ENCODE results near the gene SYNJ2. TPM values are rescaled to one million over a fixed set of nuclear protein-coding genes. Genes with fewer than 3 reads are reported as not detected.

Gene SYNJ2
- total and polyA plus RNA-seq, 2 experiments from 2014 or later, result 2.8 to 5.6 TPM

GRCh38 chr6:158018851-158019361 lies 37.2 kb downstream of the SYNJ2 start:
- Mint-ChIP-seq H3K27ac (no peak overlapping the region), H3K27me3 (ENCODE audit: insufficient read depth, low read depth, poor library complexity) (peaks cover 8% of the 10 kb centered on the region), H3K9me3 (no peaks in the 10 kb centered on the region), H3K36me3 (ENCODE audit: low read depth) (peaks cover 8% of the 10 kb centered on the region), H3K4me3 (no peak overlapping the region), H3K4me1 (peaks cover 20% of the 10 kb centered on the region)
- ATAC-seq, result no peak
- no peak overlapping the region for H3K4me2 ChIP-seq
- TF ChIP-seq POLR2AphosphoS5 (IDR thresholded peaks at IDR 0.05; ENCODE audit: low read depth) (no peak), CTCF (conservative IDR thresholded peaks at IDR 0.05; ENCODE audit: low read depth in 2 of 2) (no peak), ZNF462 (CRISPR knock-in tag; IDR thresholded peaks at IDR 0.05) (no peak), EZH2phosphoT487 (IDR thresholded peaks at IDR 0.05; ENCODE audit: unreplicated experiment) (no peak), NANOG (IDR thresholded peaks at IDR 0.05; ENCODE audit: borderline replicate concordance) (no peak), EZH2 (IDR thresholded peaks at IDR 0.05; ENCODE audit: low read depth, unreplicated experiment) (no peak), STAT1 (IDR thresholded peaks at IDR 0.05; ENCODE audit: unreplicated experiment) (no peak), ZNF114 (CRISPR knock-in tag; IDR thresholded peaks at IDR 0.05) (no peak), ETS1 (IDR thresholded peaks at IDR 0.05) (no peak), JUNB (IDR thresholded peaks at IDR 0.05; ENCODE audit: unreplicated experiment) (no peak), CREB1 (CRISPR knock-in tag; IDR thresholded peaks at IDR 0.05; ENCODE audit: low read depth) (no peak)
- TF ChIP-seq, protein P1, sequence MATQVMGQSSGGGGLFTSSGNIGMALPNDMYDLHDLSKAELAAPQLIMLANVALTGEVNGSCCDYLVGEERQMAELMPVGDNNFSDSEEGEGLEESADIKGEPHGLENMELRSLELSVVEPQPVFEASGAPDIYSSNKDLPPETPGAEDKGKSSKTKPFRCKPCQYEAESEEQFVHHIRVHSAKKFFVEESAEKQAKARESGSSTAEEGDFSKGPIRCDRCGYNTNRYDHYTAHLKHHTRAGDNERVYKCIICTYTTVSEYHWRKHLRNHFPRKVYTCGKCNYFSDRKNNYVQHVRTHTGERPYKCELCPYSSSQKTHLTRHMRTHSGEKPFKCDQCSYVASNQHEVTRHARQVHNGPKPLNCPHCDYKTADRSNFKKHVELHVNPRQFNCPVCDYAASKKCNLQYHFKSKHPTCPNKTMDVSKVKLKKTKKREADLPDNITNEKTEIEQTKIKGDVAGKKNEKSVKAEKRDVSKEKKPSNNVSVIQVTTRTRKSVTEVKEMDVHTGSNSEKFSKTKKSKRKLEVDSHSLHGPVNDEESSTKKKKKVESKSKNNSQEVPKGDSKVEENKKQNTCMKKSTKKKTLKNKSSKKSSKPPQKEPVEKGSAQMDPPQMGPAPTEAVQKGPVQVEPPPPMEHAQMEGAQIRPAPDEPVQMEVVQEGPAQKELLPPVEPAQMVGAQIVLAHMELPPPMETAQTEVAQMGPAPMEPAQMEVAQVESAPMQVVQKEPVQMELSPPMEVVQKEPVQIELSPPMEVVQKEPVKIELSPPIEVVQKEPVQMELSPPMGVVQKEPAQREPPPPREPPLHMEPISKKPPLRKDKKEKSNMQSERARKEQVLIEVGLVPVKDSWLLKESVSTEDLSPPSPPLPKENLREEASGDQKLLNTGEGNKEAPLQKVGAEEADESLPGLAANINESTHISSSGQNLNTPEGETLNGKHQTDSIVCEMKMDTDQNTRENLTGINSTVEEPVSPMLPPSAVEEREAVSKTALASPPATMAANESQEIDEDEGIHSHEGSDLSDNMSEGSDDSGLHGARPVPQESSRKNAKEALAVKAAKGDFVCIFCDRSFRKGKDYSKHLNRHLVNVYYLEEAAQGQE (IDR thresholded peaks at IDR 0.05; ENCODE audit: unreplicated experiment), result no peak
- H3K9me2 ChIP-seq (ENCODE audit: insufficient read depth), result no peaks in the 10 kb centered on the region
- no peaks in the 10 kb centered on the region for H4K20me1 ChIP-seq (replicated peaks; ENCODE audit: insufficient read depth)
- DNase-seq (ENCODE audit: low spot score), result no peak
- H3K27me3 ChIP-seq (ENCODE audit: insufficient read depth), result no peaks in the 10 kb centered on the region
- H3F3A ChIP-seq (replicated peaks; ENCODE audit: low read depth), result no peaks in the 10 kb centered on the region
- no peaks in the 10 kb centered on the region for H3K4me1 ChIP-seq (ENCODE audit: insufficient read depth)
- H3K79me2 ChIP-seq (replicated peaks; ENCODE audit: insufficient read depth), result peaks cover 2% of the 10 kb centered on the region; the same call in 1 of the 2 replicates
- H2AFZ ChIP-seq, result no peak overlapping the region
- no peak overlapping the region for H3K27ac ChIP-seq (ENCODE audit: low read depth)
- no peaks in the 10 kb centered on the region for H3K36me3 ChIP-seq (ENCODE audit: insufficient read depth)
- H3K4me3 ChIP-seq, result no peak overlapping the region

Measured in GM23338 (cell line).